IMR-90 (cell line): ENCODE data around the gene OR1F1. TPM values are rescaled to one million over a fixed set of nuclear protein-coding genes. Genes with fewer than 3 reads are reported as not detected.

Experiments
- ATAC-seq: fragments of 200-7000 bp; cut with Tn5 transposase; 2 replicates; pipeline ENCODE4 v1.9.1; 2020; ENCODE audit warnings: low read depth, mild to moderate bottlenecking, moderate library complexity
- BruUV-seq: library from RNA; stranded (reverse); fragments of 400-500 nt; replicated peaks from 2 replicates; lab custom pipeline; 2021; lab: Mats Ljungman, UMichigan
- CTCF ChIA-PET: fragments of 300-600 bp; formaldehyde crosslinking; extraction: SDS; loops from one replicate; lab custom pipeline; 2021; ENCODE audit warnings: antibody characterized with exemption; lab: Yijun Ruan, JAX
- POLR2A ChIA-PET: fragments of 300-600 bp; sonication (Branson Sonifier 250); formaldehyde crosslinking; loops from one replicate; lab custom pipeline; 2022; ENCODE audit warnings: antibody characterized with exemption; ENCODE audit not compliant: unreplicated experiment; lab: Charles Lee
- DNase-seq: peaks from one replicate; pipeline ENCODE4 v3.0.0; 2013
- H2AFZ ChIP-seq: replicated peaks from 2 replicates; pipeline ENCODE3; 2013; ENCODE audit warnings: low read length, mild to moderate bottlenecking; ENCODE audit not compliant: poor library complexity
- H2AK5ac ChIP-seq: 2 replicates; pipeline ENCODE4 v1.6.1; 2013; ENCODE audit warnings: low read depth, low read length, inconsistent platforms
- H2AK9ac ChIP-seq: replicated peaks from 2 replicates; pipeline ENCODE3; 2013; ENCODE audit warnings: mild to moderate bottlenecking, low read depth, low read length, moderate library complexity; ENCODE audit not compliant: poor library complexity
- H2BK120ac ChIP-seq: 2 replicates; pipeline ENCODE4 v1.6.1; 2013; ENCODE audit warnings: low read depth, low read length, inconsistent platforms
- H2BK15ac ChIP-seq: 3 replicates; pipeline ENCODE4 v1.6.1; 2013; ENCODE audit warnings: low read depth, low read length, inconsistent platforms
- H2BK20ac ChIP-seq: 2 replicates; pipeline ENCODE4 v1.6.1; 2013; ENCODE audit warnings: low read depth, mild to moderate bottlenecking, inconsistent platforms, low read length, moderate library complexity
- H2BK5ac ChIP-seq: 2 replicates; pipeline ENCODE4 v1.6.1; 2013; ENCODE audit warnings: mild to moderate bottlenecking, low read depth, low read length, inconsistent platforms; ENCODE audit not compliant: poor library complexity, severe bottlenecking
- H3K14ac ChIP-seq: replicated peaks from 2 replicates; pipeline ENCODE4 v1.6.1; 2013; ENCODE audit warnings: low read depth, low read length, inconsistent platforms
- H3K18ac ChIP-seq: 2 replicates; pipeline ENCODE4 v1.6.1; 2013; ENCODE audit warnings: low read depth, low read length, control low read depth
- H3K23ac ChIP-seq: 2 replicates; pipeline ENCODE4 v1.6.1; 2013; ENCODE audit warnings: low read depth, low read length, inconsistent platforms
- H3K27ac ChIP-seq: 2 replicates; pipeline ENCODE4 v1.5.1; 2013; ENCODE audit warnings: mild to moderate bottlenecking, control low read depth, low read length; ENCODE audit not compliant: insufficient read depth
- H3K27me3 ChIP-seq: 2 replicates; pipeline ENCODE4 v1.6.1; 2013; ENCODE audit warnings: low read length; ENCODE audit not compliant: control insufficient read depth, insufficient read depth
- H3K36me3 ChIP-seq: 2 replicates; pipeline ENCODE4 v1.6.1; 2013; ENCODE audit warnings: low read length, mixed read lengths; ENCODE audit not compliant: control insufficient read depth, insufficient read depth
- H3K4ac ChIP-seq: 2 replicates; pipeline ENCODE4 v1.6.1; 2013; ENCODE audit warnings: low read depth, low read length, inconsistent platforms
- H3K4me1 ChIP-seq: 2 replicates; pipeline ENCODE4 v1.6.1; 2013; ENCODE audit warnings: low read length, mixed read lengths; ENCODE audit not compliant: control insufficient read depth, insufficient read depth
- H3K4me2 ChIP-seq: 2 replicates; pipeline ENCODE4 v1.6.1; 2013; ENCODE audit warnings: low read depth, mild to moderate bottlenecking, control low read depth, low read length, moderate library complexity
- H3K4me3 ChIP-seq: 2 replicates; pipeline ENCODE4 v1.5.1; 2013; ENCODE audit warnings: low read depth, mild to moderate bottlenecking, control low read depth, low read length, moderate library complexity; ENCODE audit not compliant: insufficient read depth
- H3K56ac ChIP-seq: 2 replicates; pipeline ENCODE4 v1.6.1; 2013; ENCODE audit warnings: low read length, inconsistent platforms; ENCODE audit not compliant: insufficient read depth; ENCODE audit errors: extremely low read depth
- H3K79me1 ChIP-seq, 2 experiments: 2 replicates each; pipeline ENCODE4 v1.6.1; 2013; ENCODE audit warnings: low read length in 2 of 2, inconsistent platforms in 1 of 2, low read depth in 1 of 2
- H3K9ac ChIP-seq: 2 replicates; pipeline ENCODE4 v1.6.1; 2013; ENCODE audit warnings: low read depth, low read length, control low read depth
- H3K9me1 ChIP-seq: 2 replicates; pipeline ENCODE4 v1.6.1; 2013; ENCODE audit warnings: low read length, inconsistent platforms; ENCODE audit not compliant: insufficient read depth
- H3K9me3 ChIP-seq: 2 replicates; pipeline ENCODE4 v1.6.1; 2013; ENCODE audit warnings: low read length; ENCODE audit not compliant: control insufficient read depth, insufficient read depth
- H4K20me1 ChIP-seq: 2 replicates; pipeline ENCODE4 v1.6.1; 2013; ENCODE audit warnings: low read length, inconsistent platforms; ENCODE audit not compliant: insufficient read depth
- H4K5ac ChIP-seq: 2 replicates; pipeline ENCODE4 v1.6.1; 2013; ENCODE audit warnings: mild to moderate bottlenecking, low read depth, low read length, control low read depth
- H4K8ac ChIP-seq, 2 experiments: 2 replicates each; pipeline ENCODE4 v1.6.1; 2013; ENCODE audit warnings: low read depth in 2 of 2, low read length in 2 of 2, control low read depth in 1 of 2, inconsistent platforms in 1 of 2
- H4K91ac ChIP-seq: 2 replicates; pipeline ENCODE4 v1.6.1; 2013; ENCODE audit warnings: low read depth, low read length, inconsistent platforms; ENCODE audit not compliant: insufficient read depth
- BHLHE40 ChIP-seq: fragments of 150-350 bp; IDR thresholded peaks from 2 replicates; pipeline ENCODE4 v1.6.1; 2016; ENCODE audit warnings: mild to moderate bottlenecking, low read depth, low read length
- FOS ChIP-seq: fragments of 150-350 bp; IDR thresholded peaks from 2 replicates; pipeline ENCODE4 v1.6.1; 2016; ENCODE audit warnings: low read depth, low read length
- POLR2A ChIP-seq: IDR thresholded peaks from 2 replicates; pipeline ENCODE4 v1.6.1; 2012; ENCODE audit warnings: mild to moderate bottlenecking, low read depth, low read length
- RCOR1 ChIP-seq: IDR thresholded peaks from 2 replicates; pipeline ENCODE4 v1.6.1; 2012; ENCODE audit warnings: mild to moderate bottlenecking, low read length, improper control_type of control experiment; ENCODE audit not compliant: insufficient replicate concordance
- WGBS, 2 experiments: methylation state at CpG; one replicate each; pipeline versions ENCODE4 v1.1.5 to v1.1.7; 2013; ENCODE audit warnings: missing lambda C conversion rate in 2 of 2; ENCODE audit not compliant: insufficient read length in 1 of 2; ENCODE audit errors: extremely low coverage in 2 of 2; 5-methylcytosine and 5-hydroxymethylcytosine counted together
- dilution Hi-C: fragments of 300-500 bp; cut with HindIII; formaldehyde crosslinking; loops from one replicate; pipeline ENCODE4 v1.14.3; 2018; ENCODE audit warnings: low sequenced_read_pairs; ENCODE audit not compliant: unreplicated experiment
- in situ Hi-C: fragments of 300-500 bp; cut with MboI; formaldehyde crosslinking; loops from 3 replicates; pipeline ENCODE4 v1.14.3; 2019; ENCODE audit warnings: low sequenced_read_pairs, inconsistent platforms, mixed read lengths
- intact Hi-C: fragments of 100-400 bp; cut with micrococcal nuclease; formaldehyde crosslinking; loops from 2 replicates; pipeline ENCODE4 v1.10.0; 2022
- polyA plus RNA-seq, 3 experiments: library from polyadenylated mRNA; depleted of rRNA; stranded (reverse); fragments of >200 nt; gene quantifications; 2 replicates each; pipeline ENCODE4 v1.2.3, GENCODE V29; 2012; ENCODE audit warnings: low replicate concordance in 1 of 3
- total RNA-seq: library from RNA; depleted of rRNA; stranded (reverse); fragments of >200 nt; gene quantifications from 2 replicates; pipeline ENCODE4 v1.2.3, GENCODE V29; 2012

OR1F1 gene
- total and polyA plus RNA-seq, 2 of the 4 experiments (the other 2 are of a cell fraction) = 0.12 TPM; not detected in 1

DNA sequence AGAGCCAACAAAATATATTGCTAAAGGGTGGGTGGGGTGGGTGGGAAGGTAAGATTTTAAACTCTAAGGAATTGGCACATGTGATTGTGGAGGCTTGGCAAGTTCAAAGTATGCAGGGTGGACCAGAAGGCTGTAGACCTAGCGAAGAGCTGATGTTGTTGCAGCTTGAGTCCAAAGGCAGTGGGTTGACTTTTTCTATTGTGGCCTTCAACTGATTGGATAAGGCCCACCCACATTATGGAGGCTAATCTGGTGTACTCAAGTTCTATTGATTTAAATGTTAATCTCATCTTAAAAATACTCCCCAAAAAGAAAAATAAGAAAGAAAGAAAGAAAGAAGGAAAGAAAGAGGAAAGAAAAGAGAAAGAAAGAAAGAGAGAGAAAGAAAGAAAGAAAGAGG is 24.6 kb downstream of the OR1F1 start:
- H3K4me3 ChIP-seq = no peak overlapping the region
- H3K23ac ChIP-seq = no peak overlapping the region
- no peak overlapping the region for H2BK5ac ChIP-seq
- intact Hi-C loops = no loop called here
- no peak overlapping the region for H2AK5ac ChIP-seq
- H2BK120ac ChIP-seq = no peak overlapping the region
- no peak overlapping the region for H3K4me2 ChIP-seq
- in situ Hi-C loops = no loop called here
- ChIA-PET CTCF (no interaction called here), POLR2A (no interaction called here)
- DNase-seq = no peak
- H3K18ac ChIP-seq = no peak overlapping the region
- no peak overlapping the region for H3K27ac ChIP-seq
- H2BK20ac ChIP-seq = no peak overlapping the region
- H4K91ac ChIP-seq = no peak overlapping the region
- no peak overlapping the region for H3K9ac ChIP-seq
- H2AK9ac ChIP-seq = no peak overlapping the region
- no peaks in the 10 kb centered on the region for H3K27me3 ChIP-seq
- no peak overlapping the region for H4K5ac ChIP-seq
- H2BK15ac ChIP-seq = no peak overlapping the region
- no peak for TF ChIP-seq BHLHE40
- no peak for TF ChIP-seq POLR2A
- no peak for TF ChIP-seq FOS
- TF ChIP-seq RCOR1 = no peak
- H3K4ac ChIP-seq = no peak overlapping the region
- H3K79me1 ChIP-seq = no peaks in the 10 kb centered on the region
- no peak overlapping the region for H3K14ac ChIP-seq
- H2AFZ ChIP-seq = no peak overlapping the region
- dilution Hi-C loops = no loop called here
- no peaks in the 10 kb centered on the region for H3K4me1 ChIP-seq
- no peaks in the 10 kb centered on the region for H3K9me1 ChIP-seq
- H4K8ac ChIP-seq = no peak overlapping the region
- no CpG with 5 or more reads among the region's 1 CpG for WGBS, 2 experiments
- H3K9me3 ChIP-seq = no peaks in the 10 kb centered on the region
- no peaks in the 10 kb centered on the region for H3K36me3 ChIP-seq
- no TSS peak for BruUV-seq
- ATAC-seq = no peak
- H4K20me1 ChIP-seq = no peaks in the 10 kb centered on the region
- H3K56ac ChIP-seq = no peak overlapping the region
